Neural cell (in vitro differentiated cells): Measurements from ENCODE around the gene FSHR. TPM values are rescaled to one million over a fixed set of nuclear protein-coding genes. Genes with fewer than 3 reads are reported as not detected.

ENCODE experiments used
- H2AFZ ChIP-seq: fragments of 200-600, 300-800 bp; sonication (generic), shearing (Covaris generic); 2 replicates; pipeline ENCODE4 v1.6.0; 2014; ENCODE audit warnings: low read depth, mild to moderate bottlenecking, antibody characterized with exemption, low read length, moderate library complexity
- H3F3A ChIP-seq: fragments of 200-600 bp; shearing (Covaris generic); 2 replicates; pipeline ENCODE4 v1.6.1; 2016; ENCODE audit warnings: mild to moderate bottlenecking, moderate library complexity, mixed read lengths, antibody characterized with exemption, low read length; ENCODE audit not compliant: insufficient read depth, poor library complexity, severe bottlenecking
- H3K27ac ChIP-seq: fragments of 200-600, 300-800 bp; sonication (generic), shearing (Covaris generic); 2 replicates; pipeline ENCODE4 v1.5.1; 2014; ENCODE audit warnings: mild to moderate bottlenecking, low read length, moderate library complexity
- H3K27me3 ChIP-seq: fragments of 300-800, 200-600 bp; sonication (generic), shearing (Covaris generic); 2 replicates; pipeline ENCODE4 v1.6.0; 2014; ENCODE audit warnings: mild to moderate bottlenecking, low read depth, low read length, moderate library complexity; ENCODE audit not compliant: insufficient read depth
- H3K36me3 ChIP-seq: fragments of 300-800, 200-600 bp; sonication (generic), shearing (Covaris generic); 2 replicates; pipeline ENCODE4 v1.5.1; 2014; ENCODE audit warnings: mild to moderate bottlenecking, antibody characterized with exemption, low read length, moderate library complexity; ENCODE audit not compliant: insufficient read depth
- H3K4me2 ChIP-seq: fragments of 300-800, 200-600 bp; sonication (generic), shearing (Covaris generic); 2 replicates; pipeline ENCODE4 v1.6.0; 2014; ENCODE audit warnings: mild to moderate bottlenecking, low read length
- H3K4me3 ChIP-seq: fragments of 300-800, 200-600 bp; sonication (generic), shearing (Covaris generic); 2 replicates; pipeline ENCODE4 v1.5.1; 2014; ENCODE audit warnings: mild to moderate bottlenecking, low read length, moderate library complexity
- H3K79me2 ChIP-seq: fragments of 200-600 bp; shearing (Covaris generic); replicated peaks from 2 replicates; pipeline ENCODE4 v1.6.0; 2014; ENCODE audit warnings: mild to moderate bottlenecking, low read length, moderate library complexity; ENCODE audit not compliant: insufficient read depth
- H3K9ac ChIP-seq: fragments of 300-800, 200-600 bp; sonication (generic), shearing (Covaris generic); 2 replicates; pipeline ENCODE4 v1.6.1; 2016; ENCODE audit warnings: mild to moderate bottlenecking, low read length, mixed read lengths
- H3K9me2 ChIP-seq: fragments of 200-600 bp; shearing (Covaris generic); 2 replicates; pipeline ENCODE4 v1.6.1; 2016; ENCODE audit warnings: mild to moderate bottlenecking, low read length, mixed read lengths; ENCODE audit not compliant: insufficient read depth
- H3K9me3 ChIP-seq: fragments of 200-600, 300-800 bp; sonication (generic), shearing (Covaris generic); 2 replicates; pipeline ENCODE4 v1.6.1; 2016; ENCODE audit warnings: mild to moderate bottlenecking, mixed run types, low read length, moderate library complexity, mixed read lengths
- H4K20me1 ChIP-seq: fragments of 200-600 bp; shearing (Covaris generic); 2 replicates; pipeline ENCODE4 v1.6.1; 2016; ENCODE audit warnings: mild to moderate bottlenecking, mixed run types; ENCODE audit not compliant: insufficient read depth
- EP300 ChIP-seq: fragments of 450-650 bp; conservative IDR thresholded peaks from 2 replicates; pipeline ENCODE4 v1.6.1; 2014; ENCODE audit warnings: antibody characterized with exemption, mild to moderate bottlenecking, moderate library complexity; ENCODE audit not compliant: poor library complexity, severe bottlenecking
- EZH2 ChIP-seq: fragments of 200-600, 300-800 bp; shearing (Covaris generic), sonication (generic); IDR thresholded peaks from 2 replicates; pipeline ENCODE4 v1.6.1; 2014; ENCODE audit warnings: antibody characterized with exemption, low read length, borderline replicate concordance, mild to moderate bottlenecking; ENCODE audit not compliant: insufficient read depth, poor library complexity, severe bottlenecking
- MXI1 ChIP-seq: fragments of 450-650 bp; conservative IDR thresholded peaks from 2 replicates; pipeline ENCODE4 v1.6.1; 2014; ENCODE audit warnings: antibody characterized with exemption, mild to moderate bottlenecking; ENCODE audit not compliant: poor library complexity, severe bottlenecking
- POLR2AphosphoS5 ChIP-seq: IDR thresholded peaks from 2 replicates; pipeline ENCODE4 v1.6.1; 2012
- RAD21 ChIP-seq: fragments of 450-650 bp; conservative IDR thresholded peaks from 2 replicates; pipeline ENCODE4 v1.6.1; 2014; ENCODE audit warnings: antibody characterized with exemption, mild to moderate bottlenecking, moderate library complexity
- SMC3 ChIP-seq: fragments of 450-650 bp; conservative IDR thresholded peaks from 2 replicates; pipeline ENCODE4 v1.6.1; 2014; ENCODE audit warnings: antibody characterized with exemption, mild to moderate bottlenecking, moderate library complexity; ENCODE audit not compliant: poor library complexity
- TAF1 ChIP-seq: IDR thresholded peaks from 2 replicates; pipeline ENCODE4 v1.6.1; 2012; ENCODE audit warnings: low read depth
- polyA plus RNA-seq: library from polyadenylated mRNA; depleted of rRNA; stranded (reverse); fragments of >200 nt; gene quantifications from 2 replicates; pipeline ENCODE4 v1.2.3, GENCODE V29; 2014
- TF ChIP-seq, protein P1 (sequence below): fragments of 450-650 bp; IDR thresholded peaks from 2 replicates; pipeline ENCODE4 v1.5.1; 2014; ENCODE audit warnings: antibody characterized with exemption, mild to moderate bottlenecking, moderate library complexity; ENCODE audit not compliant: poor library complexity, severe bottlenecking
- TF ChIP-seq, protein P2 (sequence below): IDR thresholded peaks from 2 replicates; pipeline ENCODE4 v1.6.1; 2012; ENCODE audit warnings: borderline replicate concordance

The FSHR gene
- polyA plus RNA-seq, 1 donor from 2014 or later = not detected

- Histone ChIP-seq H3F3A (no peaks in the 10 kb centered on the region), H3K27ac (no peak overlapping the region), H3K36me3 (no peaks in the 10 kb centered on the region), H3K79me2 (no peaks in the 10 kb centered on the region), H3K9ac (no peak overlapping the region), H3K4me3 (no peak overlapping the region), H3K9me3 (no peaks in the 10 kb centered on the region), H3K9me2 (no peaks in the 10 kb centered on the region), H4K20me1 (no peaks in the 10 kb centered on the region), H3K4me2 (no peak overlapping the region), H2AFZ (no peak overlapping the region), H3K27me3 (no peaks in the 10 kb centered on the region)
- TF ChIP-seq EP300 = no peak
- TF ChIP-seq, protein P1, sequence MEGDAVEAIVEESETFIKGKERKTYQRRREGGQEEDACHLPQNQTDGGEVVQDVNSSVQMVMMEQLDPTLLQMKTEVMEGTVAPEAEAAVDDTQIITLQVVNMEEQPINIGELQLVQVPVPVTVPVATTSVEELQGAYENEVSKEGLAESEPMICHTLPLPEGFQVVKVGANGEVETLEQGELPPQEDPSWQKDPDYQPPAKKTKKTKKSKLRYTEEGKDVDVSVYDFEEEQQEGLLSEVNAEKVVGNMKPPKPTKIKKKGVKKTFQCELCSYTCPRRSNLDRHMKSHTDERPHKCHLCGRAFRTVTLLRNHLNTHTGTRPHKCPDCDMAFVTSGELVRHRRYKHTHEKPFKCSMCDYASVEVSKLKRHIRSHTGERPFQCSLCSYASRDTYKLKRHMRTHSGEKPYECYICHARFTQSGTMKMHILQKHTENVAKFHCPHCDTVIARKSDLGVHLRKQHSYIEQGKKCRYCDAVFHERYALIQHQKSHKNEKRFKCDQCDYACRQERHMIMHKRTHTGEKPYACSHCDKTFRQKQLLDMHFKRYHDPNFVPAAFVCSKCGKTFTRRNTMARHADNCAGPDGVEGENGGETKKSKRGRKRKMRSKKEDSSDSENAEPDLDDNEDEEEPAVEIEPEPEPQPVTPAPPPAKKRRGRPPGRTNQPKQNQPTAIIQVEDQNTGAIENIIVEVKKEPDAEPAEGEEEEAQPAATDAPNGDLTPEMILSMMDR = no peak
- no peak for TF ChIP-seq MXI1
- TF ChIP-seq POLR2AphosphoS5 = no peak
- TF ChIP-seq RAD21 = no peak
- TF ChIP-seq EZH2 = no peak
- TF ChIP-seq, protein P2, sequence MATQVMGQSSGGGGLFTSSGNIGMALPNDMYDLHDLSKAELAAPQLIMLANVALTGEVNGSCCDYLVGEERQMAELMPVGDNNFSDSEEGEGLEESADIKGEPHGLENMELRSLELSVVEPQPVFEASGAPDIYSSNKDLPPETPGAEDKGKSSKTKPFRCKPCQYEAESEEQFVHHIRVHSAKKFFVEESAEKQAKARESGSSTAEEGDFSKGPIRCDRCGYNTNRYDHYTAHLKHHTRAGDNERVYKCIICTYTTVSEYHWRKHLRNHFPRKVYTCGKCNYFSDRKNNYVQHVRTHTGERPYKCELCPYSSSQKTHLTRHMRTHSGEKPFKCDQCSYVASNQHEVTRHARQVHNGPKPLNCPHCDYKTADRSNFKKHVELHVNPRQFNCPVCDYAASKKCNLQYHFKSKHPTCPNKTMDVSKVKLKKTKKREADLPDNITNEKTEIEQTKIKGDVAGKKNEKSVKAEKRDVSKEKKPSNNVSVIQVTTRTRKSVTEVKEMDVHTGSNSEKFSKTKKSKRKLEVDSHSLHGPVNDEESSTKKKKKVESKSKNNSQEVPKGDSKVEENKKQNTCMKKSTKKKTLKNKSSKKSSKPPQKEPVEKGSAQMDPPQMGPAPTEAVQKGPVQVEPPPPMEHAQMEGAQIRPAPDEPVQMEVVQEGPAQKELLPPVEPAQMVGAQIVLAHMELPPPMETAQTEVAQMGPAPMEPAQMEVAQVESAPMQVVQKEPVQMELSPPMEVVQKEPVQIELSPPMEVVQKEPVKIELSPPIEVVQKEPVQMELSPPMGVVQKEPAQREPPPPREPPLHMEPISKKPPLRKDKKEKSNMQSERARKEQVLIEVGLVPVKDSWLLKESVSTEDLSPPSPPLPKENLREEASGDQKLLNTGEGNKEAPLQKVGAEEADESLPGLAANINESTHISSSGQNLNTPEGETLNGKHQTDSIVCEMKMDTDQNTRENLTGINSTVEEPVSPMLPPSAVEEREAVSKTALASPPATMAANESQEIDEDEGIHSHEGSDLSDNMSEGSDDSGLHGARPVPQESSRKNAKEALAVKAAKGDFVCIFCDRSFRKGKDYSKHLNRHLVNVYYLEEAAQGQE = no peak
- no peak for TF ChIP-seq TAF1
- TF ChIP-seq SMC3 = no peak
Observed at GRCh38 chr2:48971801-48972200, 182.5 kb downstream of the FSHR start.

- Histone ChIP-seq H4K20me1 (no peaks in the 10 kb centered on the region), H3F3A (no peaks in the 10 kb centered on the region), H3K9ac (no peak overlapping the region), H3K27me3 (no peaks in the 10 kb centered on the region), H3K79me2 (no peaks in the 10 kb centered on the region), H3K36me3 (no peaks in the 10 kb centered on the region), H3K9me2 (no peaks in the 10 kb centered on the region), H3K4me2 (no peak overlapping the region), H3K9me3 (no peaks in the 10 kb centered on the region), H2AFZ (no peak overlapping the region), H3K4me3 (no peak overlapping the region), H3K27ac (no peak overlapping the region)
- TF ChIP-seq MXI1 (no peak), SMC3 (no peak), EP300 (no peak), POLR2AphosphoS5 (no peak), RAD21 (no peak), TAF1 (no peak), EZH2 (no peak)
- TF ChIP-seq, protein P2 = no peak
- TF ChIP-seq, protein P1 = no peak
Observed at GRCh38 chr2:48968011-48968410, 186.3 kb downstream of the FSHR start.
